Fibroblast of pulmonary artery (primary cell): ENCODE results near the gene TMTC3.

ENCODE experiments used
- DNase-seq: peaks from one replicate; pipeline ENCODE4 v3.0.0-alpha.2; 2010; ENCODE audit warnings: low read depth
- H3K4me3 ChIP-seq: replicated peaks from 2 replicates; pipeline ENCODE4 v1.5.1; 2011; ENCODE audit warnings: low read depth, mild to moderate bottlenecking, control low read depth, low read length, moderate library complexity
- TF ChIP-seq, protein P1 (sequence below): IDR thresholded peaks from 2 replicates; pipeline ENCODE4 v1.5.1; 2011; ENCODE audit warnings: mild to moderate bottlenecking, control low read depth, low read length, inconsistent platforms; ENCODE audit errors: missing control alignments

The TMTC3 gene

DNA sequence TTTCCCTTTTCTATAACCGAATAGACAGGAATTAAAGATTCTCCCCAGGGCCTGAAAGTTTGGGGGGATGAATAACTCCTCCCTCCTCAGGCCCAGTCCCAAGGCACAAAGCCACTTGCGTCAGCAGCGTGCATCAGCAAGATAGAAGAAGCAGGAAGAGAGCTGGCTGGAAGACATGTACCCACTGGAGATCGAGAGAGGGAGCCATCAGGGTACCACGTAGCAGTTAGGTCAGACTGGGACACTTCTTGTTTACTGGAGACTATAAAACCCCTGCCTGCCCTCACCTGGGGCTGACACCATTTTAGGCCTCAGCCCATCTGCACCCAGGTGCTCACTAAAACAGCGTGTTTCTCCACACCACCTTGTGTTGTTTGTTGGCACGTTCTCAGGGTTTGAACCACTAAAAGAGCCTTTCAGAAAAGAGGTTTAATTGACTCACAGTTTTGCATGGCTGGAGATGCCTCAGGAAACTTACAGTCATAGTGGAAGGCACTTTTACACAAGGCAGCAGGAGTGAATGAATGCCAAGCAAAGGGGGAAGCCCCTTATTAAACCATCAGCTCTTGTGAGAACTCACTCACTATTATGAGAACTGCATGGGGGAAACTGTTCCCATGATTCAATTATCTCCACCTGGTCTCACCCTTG, 93.2 kb downstream of the TMTC3 start:
- no peak for DNase-seq
- TF ChIP-seq, protein P1, sequence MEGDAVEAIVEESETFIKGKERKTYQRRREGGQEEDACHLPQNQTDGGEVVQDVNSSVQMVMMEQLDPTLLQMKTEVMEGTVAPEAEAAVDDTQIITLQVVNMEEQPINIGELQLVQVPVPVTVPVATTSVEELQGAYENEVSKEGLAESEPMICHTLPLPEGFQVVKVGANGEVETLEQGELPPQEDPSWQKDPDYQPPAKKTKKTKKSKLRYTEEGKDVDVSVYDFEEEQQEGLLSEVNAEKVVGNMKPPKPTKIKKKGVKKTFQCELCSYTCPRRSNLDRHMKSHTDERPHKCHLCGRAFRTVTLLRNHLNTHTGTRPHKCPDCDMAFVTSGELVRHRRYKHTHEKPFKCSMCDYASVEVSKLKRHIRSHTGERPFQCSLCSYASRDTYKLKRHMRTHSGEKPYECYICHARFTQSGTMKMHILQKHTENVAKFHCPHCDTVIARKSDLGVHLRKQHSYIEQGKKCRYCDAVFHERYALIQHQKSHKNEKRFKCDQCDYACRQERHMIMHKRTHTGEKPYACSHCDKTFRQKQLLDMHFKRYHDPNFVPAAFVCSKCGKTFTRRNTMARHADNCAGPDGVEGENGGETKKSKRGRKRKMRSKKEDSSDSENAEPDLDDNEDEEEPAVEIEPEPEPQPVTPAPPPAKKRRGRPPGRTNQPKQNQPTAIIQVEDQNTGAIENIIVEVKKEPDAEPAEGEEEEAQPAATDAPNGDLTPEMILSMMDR: no peak
- no peak overlapping the region for H3K4me3 ChIP-seq

DNA sequence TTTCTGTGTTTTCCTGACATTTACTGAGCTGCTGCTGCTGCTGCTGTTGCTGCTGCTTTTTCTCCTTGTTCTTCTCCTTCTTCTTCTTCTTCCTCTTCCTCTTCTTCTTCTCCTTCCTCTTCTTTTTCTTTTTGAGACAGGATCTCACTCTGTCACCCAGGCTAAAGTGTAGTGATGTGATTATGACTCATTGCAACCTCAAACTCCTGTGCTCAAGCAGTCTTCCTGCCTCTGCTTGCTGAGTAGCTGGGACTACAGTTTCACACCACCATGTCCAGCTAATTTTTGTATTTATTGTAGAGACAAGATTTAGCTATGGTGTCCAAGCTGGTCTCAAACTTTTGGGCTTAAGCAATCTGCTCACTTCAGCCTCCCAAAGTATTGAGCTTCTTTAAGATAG, 95.8 kb downstream of the TMTC3 start:
- peak; percentile 49 for DNase-seq
- H3K4me3 ChIP-seq: no peak overlapping the region
- TF ChIP-seq, protein P1: no peak

DNA sequence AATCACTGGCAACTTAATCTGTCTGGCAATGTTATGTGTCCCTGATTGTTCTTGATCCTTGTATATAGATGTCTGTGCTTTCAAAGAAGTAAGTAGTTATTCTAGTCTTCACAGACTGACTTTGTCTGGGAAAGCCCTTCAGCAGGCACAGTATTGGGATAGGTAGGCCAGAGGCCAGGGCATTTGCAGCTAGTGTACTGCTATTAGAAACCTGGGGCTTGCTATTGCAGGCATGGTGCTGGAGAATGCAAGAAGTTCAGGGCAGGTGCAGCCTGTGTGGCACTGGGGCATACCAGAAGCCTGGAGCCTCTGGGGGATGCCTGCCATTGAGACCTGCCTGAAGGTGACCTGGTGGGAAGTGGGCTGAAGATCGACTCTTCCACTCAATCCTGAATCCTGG, 96.3 kb downstream of the TMTC3 start:
- DNase-seq: no peak
- no peak overlapping the region for H3K4me3 ChIP-seq
- TF ChIP-seq, protein P1: no peak

DNA sequence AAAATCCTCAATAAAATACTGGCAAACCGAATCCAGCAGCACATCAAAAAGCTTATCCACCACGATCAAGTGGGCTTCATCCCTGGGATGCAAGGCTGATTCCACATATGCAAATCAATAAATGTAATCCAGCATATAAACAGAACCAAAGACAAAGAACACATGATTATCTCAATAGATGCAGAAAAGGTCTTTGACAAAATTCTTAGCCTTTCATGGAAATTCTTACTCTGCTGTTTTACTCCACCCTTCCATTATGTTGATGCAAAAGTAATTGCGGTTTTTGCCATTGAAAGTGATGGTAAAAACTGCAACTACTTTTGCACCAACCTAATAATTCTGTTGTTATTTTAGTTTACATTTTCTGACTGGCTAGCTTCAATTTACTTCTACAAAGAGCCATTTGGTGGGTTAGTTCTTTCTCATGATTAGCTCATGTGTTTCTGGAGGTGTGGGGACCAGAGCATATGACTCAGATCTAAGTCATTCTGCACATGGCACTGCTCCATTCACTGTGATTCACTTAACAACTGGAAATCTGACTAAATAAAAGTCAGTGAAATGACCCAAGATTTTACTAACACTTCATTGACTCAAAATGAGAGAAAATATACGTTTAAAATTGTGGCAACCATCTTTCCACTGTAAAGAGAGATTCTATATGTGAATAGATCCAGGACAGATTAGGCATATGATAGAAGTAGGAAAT, 99.9 kb downstream of the TMTC3 start:
- peak; percentile 96 for DNase-seq
- TF ChIP-seq, protein P1: no peak
- H3K4me3 ChIP-seq: no peak overlapping the region

DNA sequence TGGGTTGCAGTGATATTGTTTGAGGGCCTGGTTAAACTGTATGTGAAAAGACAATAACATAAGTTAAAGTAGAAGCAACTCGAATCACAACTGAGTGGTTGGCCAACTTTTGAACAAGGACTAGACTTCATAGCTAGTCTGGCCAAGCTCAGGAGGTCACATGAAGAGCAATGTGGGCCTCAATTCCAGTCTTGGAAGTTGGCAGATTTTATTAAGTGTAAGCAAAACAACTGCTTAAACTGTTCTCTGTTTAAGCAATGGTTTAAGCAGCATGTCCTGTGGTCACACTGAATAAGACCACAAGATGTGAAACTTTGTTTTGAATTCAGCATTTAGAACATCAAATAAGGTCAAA, 100.4 kb downstream of the TMTC3 start:
- DNase-seq: peak; percentile 59
- TF ChIP-seq, protein P1: no peak

DNA sequence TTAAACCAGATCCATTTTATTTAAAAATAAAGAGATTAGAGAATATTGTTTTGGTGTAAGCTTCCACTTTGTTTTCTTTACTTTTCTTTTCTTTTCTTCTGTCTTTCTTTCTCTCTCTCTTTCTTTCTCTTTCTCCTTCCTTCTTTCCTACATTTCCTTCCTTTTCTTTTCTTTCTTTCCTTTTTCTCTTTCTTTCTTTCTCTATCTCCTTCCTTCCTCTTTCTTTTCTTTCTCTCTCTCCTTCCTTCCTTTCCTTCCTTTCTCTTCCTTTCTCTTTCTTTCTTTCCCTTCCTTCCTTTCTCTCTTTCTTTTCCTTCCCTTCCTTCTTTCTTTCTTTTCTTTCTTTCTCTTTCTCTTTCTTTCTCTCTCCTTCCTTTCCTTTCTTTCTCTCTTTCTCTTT, 100.8 kb downstream of the TMTC3 start:
- no peak for DNase-seq
- H3K4me3 ChIP-seq: no peak overlapping the region
- TF ChIP-seq, protein P1: no peak

More for the DNA sequence above, 100.4 kb downstream of the TMTC3 start:
- no peak overlapping the region for H3K4me3 ChIP-seq

DNA sequence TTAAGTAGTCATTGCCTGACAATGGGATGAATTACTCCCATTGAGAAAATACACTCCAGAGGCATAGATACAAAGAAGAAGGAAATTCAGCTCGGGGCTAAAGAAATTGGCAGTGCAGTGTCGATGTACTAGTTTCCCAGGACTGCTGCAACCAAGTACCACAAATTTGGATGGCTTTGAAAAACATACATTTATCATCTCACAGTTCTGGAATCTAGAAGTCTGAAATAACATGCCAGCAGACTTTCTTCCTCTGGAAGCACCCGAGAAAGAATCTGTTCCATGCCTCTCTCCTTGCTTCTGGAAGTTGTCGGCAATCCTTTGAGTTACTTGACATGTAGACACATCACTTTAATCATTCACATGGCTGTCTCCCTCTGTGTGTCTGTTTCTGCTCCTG, 101.9 kb downstream of the TMTC3 start:
- TF ChIP-seq, protein P1: no peak
- no peak for DNase-seq
- H3K4me3 ChIP-seq: no peak overlapping the region
